ENCODE data around the gene FARSB.

Gene FARSB

DNA sequence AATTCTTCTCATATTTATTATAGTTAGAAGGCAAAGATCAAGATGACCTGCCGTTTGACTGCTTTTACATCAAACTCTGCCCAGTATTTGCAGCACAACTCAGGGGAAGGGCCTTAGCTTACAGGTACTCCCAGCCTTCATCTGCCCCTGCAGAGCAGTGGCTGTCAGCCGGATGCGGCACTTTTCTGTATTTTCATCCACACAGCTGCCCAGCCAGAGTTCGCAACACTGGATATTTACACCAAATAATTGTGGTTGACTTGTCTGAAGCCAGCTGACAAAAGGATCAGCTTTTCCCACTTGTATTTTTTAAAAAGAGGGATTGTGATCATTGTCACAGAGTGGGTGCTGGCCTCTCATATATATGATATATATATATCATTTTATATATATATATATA is 94.7 kb downstream of the FARSB start:
- no peaks in the 10 kb centered on the region for H3K36me3 ChIP-seq (ENCODE audit: control insufficient read depth, insufficient read depth, low read length)
- no peak overlapping the region for H3K9ac ChIP-seq (ENCODE audit: low read depth, low read length)
- no peak overlapping the region for H3K27ac ChIP-seq (ENCODE audit: low read depth, low read length)
- H3K27me3 ChIP-seq (ENCODE audit: control insufficient read depth, insufficient read depth, low read length) = peaks cover 3% of the 10 kb centered on the region; the same call in 1 of the 2 replicates
- H3K9me3 ChIP-seq (ENCODE audit: control insufficient read depth, insufficient read depth, low read length) = no peaks in the 10 kb centered on the region
- no peaks in the 10 kb centered on the region for H3K4me1 ChIP-seq (ENCODE audit: control insufficient read depth, insufficient read depth, low read length)
- no peak overlapping the region for H3K4me3 ChIP-seq (ENCODE audit: low read depth, low read length)

DNA sequence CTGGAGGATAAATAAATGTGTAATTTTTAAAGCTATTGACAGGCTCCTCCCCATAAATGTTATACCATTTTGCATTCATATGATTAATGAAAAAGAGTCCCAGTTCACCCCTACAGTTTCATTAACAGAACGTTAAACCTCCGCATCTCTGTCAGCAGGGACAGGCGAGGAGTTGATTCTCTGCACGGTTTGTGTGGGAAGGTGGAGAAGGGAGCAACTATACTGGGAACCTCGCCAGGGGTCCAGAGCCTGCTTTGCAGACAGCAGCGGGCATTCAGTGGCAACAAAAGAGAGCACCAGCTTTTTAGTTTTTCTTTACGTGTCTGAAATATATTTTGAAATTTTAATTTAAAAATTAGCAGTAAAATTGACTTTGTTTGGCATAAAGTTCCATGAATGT is 101.4 kb downstream of the FARSB start:
- Histone ChIP-seq H3K36me3 (ENCODE audit: control insufficient read depth, insufficient read depth, low read length) (no peaks in the 10 kb centered on the region), H3K4me3 (ENCODE audit: low read depth, low read length) (no peak overlapping the region), H3K9me3 (ENCODE audit: control insufficient read depth, insufficient read depth, low read length) (no peaks in the 10 kb centered on the region), H3K9ac (ENCODE audit: low read depth, low read length) (no peak overlapping the region), H3K4me1 (ENCODE audit: control insufficient read depth, insufficient read depth, low read length) (peaks cover 7% of the 10 kb centered on the region; the same call in 1 of the 2 replicates), H3K27me3 (ENCODE audit: control insufficient read depth, insufficient read depth, low read length) (peaks cover 3% of the 10 kb centered on the region; the same call in 1 of the 2 replicates), H3K27ac (ENCODE audit: low read depth, low read length) (no peak overlapping the region)

DNA sequence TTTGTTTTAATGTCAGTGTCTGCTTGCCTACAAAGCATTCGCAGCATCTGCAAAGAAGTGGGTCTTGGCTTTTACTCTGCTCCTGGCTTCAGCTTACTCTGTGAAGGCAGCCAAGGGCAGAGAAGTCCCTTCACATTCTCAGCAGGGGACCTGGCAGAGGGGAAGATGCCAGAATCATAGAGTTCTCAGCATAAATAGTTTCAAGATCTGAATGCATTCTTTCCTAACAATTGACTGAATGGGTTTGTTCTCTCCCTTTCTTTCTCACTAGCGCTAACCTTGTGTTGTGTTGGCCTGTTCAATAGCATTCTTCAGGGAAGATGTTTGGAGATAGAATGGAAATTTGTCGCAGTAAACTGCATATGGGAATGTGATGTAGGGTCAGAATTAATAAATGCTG is 106.9 kb downstream of the FARSB start:
- peak overlapping the region; percentile 22 for H3K27ac ChIP-seq (ENCODE audit: low read depth, low read length)

DNA sequence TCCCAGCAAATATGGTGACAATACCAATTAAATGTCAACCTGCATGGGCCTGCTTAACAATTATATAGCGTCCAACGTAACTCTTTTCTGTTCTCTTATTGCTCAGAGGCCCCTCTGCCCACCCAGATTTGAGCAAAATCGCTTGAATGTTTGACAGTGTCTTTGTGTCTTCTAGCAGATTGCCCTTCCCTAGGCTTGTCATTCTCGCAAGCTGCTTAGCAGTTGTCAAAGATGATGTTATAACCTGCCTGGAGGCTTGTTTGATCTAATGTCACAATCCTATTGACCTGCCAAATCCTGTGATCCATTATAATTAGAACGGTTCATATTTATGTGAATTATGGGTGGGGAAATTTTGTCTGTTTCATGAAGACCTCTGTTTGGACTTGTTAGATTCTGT is 108.8 kb downstream of the FARSB start:
- H3K9me3 ChIP-seq (ENCODE audit: control insufficient read depth, insufficient read depth, low read length) = no peaks in the 10 kb centered on the region
- no peak overlapping the region for H3K4me3 ChIP-seq (ENCODE audit: low read depth, low read length)
- peaks cover 24% of the 10 kb centered on the region for H3K4me1 ChIP-seq (ENCODE audit: control insufficient read depth, insufficient read depth, low read length)
- no peaks in the 10 kb centered on the region; the same call in 1 of the 2 replicates for H3K27me3 ChIP-seq (ENCODE audit: control insufficient read depth, insufficient read depth, low read length)
- no peaks in the 10 kb centered on the region for H3K36me3 ChIP-seq (ENCODE audit: control insufficient read depth, insufficient read depth, low read length)
- H3K27ac ChIP-seq (ENCODE audit: low read depth, low read length) = no peak overlapping the region
- H3K9ac ChIP-seq (ENCODE audit: low read depth, low read length) = no peak overlapping the region

More for the DNA sequence above, 106.9 kb downstream of the FARSB start:
- Histone ChIP-seq H3K9me3 (ENCODE audit: control insufficient read depth, insufficient read depth, low read length) (no peaks in the 10 kb centered on the region), H3K4me1 (ENCODE audit: control insufficient read depth, insufficient read depth, low read length) (peaks cover 25% of the 10 kb centered on the region), H3K9ac (ENCODE audit: low read depth, low read length) (no peak overlapping the region), H3K27me3 (ENCODE audit: control insufficient read depth, insufficient read depth, low read length) (no peaks in the 10 kb centered on the region; the same call in 1 of the 2 replicates), H3K36me3 (ENCODE audit: control insufficient read depth, insufficient read depth, low read length) (no peaks in the 10 kb centered on the region), H3K4me3 (ENCODE audit: low read depth, low read length) (no peak overlapping the region)

DNA sequence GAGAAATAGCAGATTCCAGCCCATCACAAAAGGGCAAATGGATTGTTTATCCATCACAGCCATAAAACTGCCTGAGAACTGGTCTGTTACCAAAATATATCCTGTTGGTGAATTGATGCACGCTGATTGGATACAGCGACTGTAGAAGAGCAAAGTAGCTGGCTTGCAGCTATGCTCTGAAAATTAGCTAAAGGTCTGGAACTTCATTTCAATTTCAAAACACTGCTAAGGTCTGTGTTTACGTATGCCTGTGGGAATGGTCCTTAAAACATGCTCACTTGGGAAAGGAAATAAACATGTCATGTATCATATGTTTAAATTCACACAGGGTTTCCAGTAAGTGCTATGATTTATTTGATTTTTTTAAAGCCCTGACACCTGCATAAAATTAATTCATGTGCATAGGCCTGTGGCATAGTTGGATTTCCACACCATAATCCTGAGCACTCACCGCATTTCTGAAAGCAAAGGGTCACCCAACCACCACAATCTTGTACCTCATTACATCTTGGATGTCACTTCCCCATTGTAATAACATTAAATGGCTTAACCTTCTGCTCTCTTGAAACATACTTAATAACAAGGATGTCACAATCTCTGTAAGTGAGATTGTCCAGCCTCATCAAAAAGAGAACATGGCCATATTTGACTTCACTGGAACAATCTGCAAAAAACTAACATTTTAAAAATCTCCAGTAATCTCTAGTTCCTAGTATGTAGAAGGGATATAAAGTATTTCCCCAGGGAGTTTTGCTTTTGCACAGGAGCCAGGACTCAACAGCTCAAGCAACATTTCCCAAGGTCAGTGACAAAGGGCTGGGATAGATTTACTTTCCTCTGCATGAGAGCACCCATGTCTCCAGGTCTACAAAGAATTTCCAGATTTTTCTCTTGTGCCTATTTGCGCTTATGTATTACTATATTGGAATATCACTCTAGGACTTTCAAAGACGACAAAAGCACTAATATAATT is 109.8 kb downstream of the FARSB start:
- Histone ChIP-seq H3K4me3 (ENCODE audit: low read depth, low read length) (no peak overlapping the region), H3K9ac (ENCODE audit: low read depth, low read length) (no peak overlapping the region), H3K36me3 (ENCODE audit: control insufficient read depth, insufficient read depth, low read length) (no peaks in the 10 kb centered on the region), H3K9me3 (ENCODE audit: control insufficient read depth, insufficient read depth, low read length) (no peaks in the 10 kb centered on the region), H3K4me1 (ENCODE audit: control insufficient read depth, insufficient read depth, low read length) (peaks cover 24% of the 10 kb centered on the region), H3K27ac (ENCODE audit: low read depth, low read length) (no peak overlapping the region), H3K27me3 (ENCODE audit: control insufficient read depth, insufficient read depth, low read length) (no peaks in the 10 kb centered on the region; the same call in 1 of the 2 replicates)

DNA sequence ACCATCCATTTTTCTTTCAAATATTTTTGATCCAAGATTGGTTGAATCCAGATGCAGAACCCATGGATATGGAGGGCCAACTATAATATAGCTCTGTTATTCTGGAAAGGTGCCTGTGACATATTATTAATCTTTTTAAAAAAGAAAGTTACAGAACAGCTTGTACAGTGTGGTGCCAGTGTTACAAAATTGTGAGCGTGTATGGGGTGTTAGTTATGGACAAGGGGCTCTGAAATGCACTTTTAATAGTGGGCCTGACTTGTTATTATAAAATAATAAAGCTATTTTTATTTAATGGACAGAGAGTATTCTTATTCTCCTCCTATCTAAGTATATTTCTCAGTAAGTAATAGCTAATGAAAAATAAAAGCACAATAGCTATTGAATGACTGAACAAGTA is 111.2 kb downstream of the FARSB start:
- no peak overlapping the region for H3K27ac ChIP-seq (ENCODE audit: low read depth, low read length)
- no peak overlapping the region for H3K4me3 ChIP-seq (ENCODE audit: low read depth, low read length)
- H3K27me3 ChIP-seq (ENCODE audit: control insufficient read depth, insufficient read depth, low read length) = no peaks in the 10 kb centered on the region
- H3K36me3 ChIP-seq (ENCODE audit: control insufficient read depth, insufficient read depth, low read length) = no peaks in the 10 kb centered on the region
- no peak overlapping the region for H3K9ac ChIP-seq (ENCODE audit: low read depth, low read length)
- peaks cover 24% of the 10 kb centered on the region for H3K4me1 ChIP-seq (ENCODE audit: control insufficient read depth, insufficient read depth, low read length)
- H3K9me3 ChIP-seq (ENCODE audit: control insufficient read depth, insufficient read depth, low read length) = no peaks in the 10 kb centered on the region

DNA sequence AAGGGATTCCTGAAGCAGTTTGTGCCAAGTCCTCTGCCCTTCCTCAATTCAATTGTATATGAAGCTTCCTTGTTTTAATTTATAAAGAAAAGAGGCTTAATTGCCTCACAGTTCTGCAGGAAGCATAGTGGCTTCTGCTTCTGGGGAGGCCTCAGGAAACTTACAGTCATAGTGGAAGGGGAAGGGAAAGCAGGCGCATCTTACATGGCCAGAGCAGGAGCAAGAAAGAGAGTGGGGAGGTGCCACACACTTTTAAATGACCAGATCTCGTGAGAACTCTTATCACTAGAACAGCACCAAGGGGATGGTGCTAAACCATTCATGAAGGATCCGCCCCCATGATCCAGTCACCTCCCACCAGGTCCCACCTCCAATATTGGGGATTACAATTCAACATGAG is 117.4 kb downstream of the FARSB start:
- H3K27me3 ChIP-seq (ENCODE audit: control insufficient read depth, insufficient read depth, low read length) = no peaks in the 10 kb centered on the region
- H3K4me3 ChIP-seq (ENCODE audit: low read depth, low read length) = no peak overlapping the region
- H3K9me3 ChIP-seq (ENCODE audit: control insufficient read depth, insufficient read depth, low read length) = no peaks in the 10 kb centered on the region

DNA sequence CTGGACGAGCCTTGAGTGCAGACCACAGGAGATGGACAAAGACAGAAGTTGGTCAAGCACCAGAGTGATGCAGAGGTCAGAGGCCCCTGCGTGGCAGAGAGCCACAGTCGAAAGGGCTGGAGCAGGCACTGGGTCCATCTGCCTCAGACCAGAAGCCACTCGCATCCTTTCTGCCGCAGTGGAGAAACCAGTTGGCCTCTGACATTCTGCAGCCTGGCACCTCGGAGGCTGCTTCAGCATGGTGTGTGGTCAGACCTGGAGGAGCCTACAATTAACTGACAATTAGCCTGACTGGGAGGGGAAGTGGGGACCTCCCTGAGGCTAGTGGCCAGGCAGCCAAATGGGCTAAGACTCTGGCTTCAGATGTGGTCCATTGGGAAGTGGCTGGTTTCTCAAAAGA is 120.4 kb downstream of the FARSB start:
- H3K9ac ChIP-seq (ENCODE audit: low read depth, low read length) = no peak overlapping the region
- H3K36me3 ChIP-seq (ENCODE audit: control insufficient read depth, insufficient read depth, low read length) = no peaks in the 10 kb centered on the region
- no peaks in the 10 kb centered on the region for H3K4me1 ChIP-seq (ENCODE audit: control insufficient read depth, insufficient read depth, low read length)
- H3K27me3 ChIP-seq (ENCODE audit: control insufficient read depth, insufficient read depth, low read length) = no peaks in the 10 kb centered on the region
- no peak overlapping the region for H3K27ac ChIP-seq (ENCODE audit: low read depth, low read length)
- no peak overlapping the region for H3K4me3 ChIP-seq (ENCODE audit: low read depth, low read length)
- H3K9me3 ChIP-seq (ENCODE audit: control insufficient read depth, insufficient read depth, low read length) = no peaks in the 10 kb centered on the region

More for the DNA sequence above, 117.4 kb downstream of the FARSB start:
- H3K27ac ChIP-seq (ENCODE audit: low read depth, low read length) = no peak overlapping the region
- H3K4me1 ChIP-seq (ENCODE audit: control insufficient read depth, insufficient read depth, low read length) = no peaks in the 10 kb centered on the region
- no peak overlapping the region for H3K9ac ChIP-seq (ENCODE audit: low read depth, low read length)
- no peaks in the 10 kb centered on the region for H3K36me3 ChIP-seq (ENCODE audit: control insufficient read depth, insufficient read depth, low read length)

DNA sequence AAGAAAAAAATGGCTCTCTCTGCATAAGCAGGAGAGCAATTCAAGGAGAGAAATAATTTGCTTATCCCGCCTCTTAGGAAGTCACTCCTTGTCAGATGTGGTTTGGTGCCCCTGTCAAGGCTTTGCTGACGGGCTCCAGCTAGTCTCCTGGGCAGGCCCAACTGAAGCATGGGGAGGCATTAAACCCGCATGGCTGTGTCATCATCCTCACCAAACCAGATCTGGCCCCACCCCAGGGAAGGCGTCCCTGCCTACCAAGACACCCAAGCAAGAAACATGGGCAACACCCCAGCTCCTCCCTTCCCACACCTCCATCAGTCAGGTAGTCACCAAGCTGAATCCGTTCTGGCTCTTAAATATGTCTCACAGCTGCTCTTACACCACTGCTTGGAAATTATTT is 123.6 kb downstream of the FARSB start:
- H3K27ac ChIP-seq (ENCODE audit: low read depth, low read length) = no peak overlapping the region
- no peak overlapping the region for H3K4me3 ChIP-seq (ENCODE audit: low read depth, low read length)
- H3K9ac ChIP-seq (ENCODE audit: low read depth, low read length) = no peak overlapping the region
- H3K27me3 ChIP-seq (ENCODE audit: control insufficient read depth, insufficient read depth, low read length) = no peaks in the 10 kb centered on the region
- no peaks in the 10 kb centered on the region for H3K36me3 ChIP-seq (ENCODE audit: control insufficient read depth, insufficient read depth, low read length)
- H3K4me1 ChIP-seq (ENCODE audit: control insufficient read depth, insufficient read depth, low read length) = no peaks in the 10 kb centered on the region
- H3K9me3 ChIP-seq (ENCODE audit: control insufficient read depth, insufficient read depth, low read length) = no peaks in the 10 kb centered on the region

DNA sequence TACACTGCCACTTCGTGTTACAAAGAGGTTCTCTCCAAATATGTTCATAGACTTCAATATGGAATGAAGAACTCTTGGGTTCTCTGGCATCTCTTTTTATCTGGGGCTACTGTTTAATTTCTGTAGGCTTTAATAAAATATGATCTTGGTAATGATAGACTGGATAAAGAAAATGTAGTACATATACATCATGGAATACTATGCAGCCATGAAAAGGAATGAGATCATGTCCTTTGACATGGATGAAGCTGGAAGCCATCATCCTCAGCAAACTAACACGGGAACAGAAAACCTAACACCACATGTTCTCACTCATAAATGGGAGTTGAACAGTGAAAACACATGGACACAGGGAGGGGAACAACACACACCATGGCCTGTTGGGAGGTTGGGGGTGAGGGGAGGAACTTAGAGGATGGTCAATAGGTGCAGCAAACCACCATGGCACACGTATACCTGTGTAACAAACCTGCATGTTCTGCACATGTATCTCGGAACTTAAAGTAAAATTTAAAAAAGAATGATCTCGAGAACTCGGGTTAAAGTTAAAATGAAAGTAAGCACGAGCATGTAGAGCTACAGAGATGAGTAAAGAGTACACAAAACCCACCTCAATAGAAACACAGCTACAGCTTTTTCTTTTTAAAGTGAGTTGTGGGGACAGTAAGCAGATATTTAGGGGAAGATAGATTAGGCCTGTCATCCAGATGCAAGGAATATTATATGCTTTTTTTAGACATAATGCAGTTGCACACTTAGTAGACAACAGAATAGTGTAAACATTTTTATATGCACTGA is 129.2 kb downstream of the FARSB start:
- Histone ChIP-seq H3K36me3 (ENCODE audit: control insufficient read depth, insufficient read depth, low read length) (no peaks in the 10 kb centered on the region), H3K4me1 (ENCODE audit: control insufficient read depth, insufficient read depth, low read length) (no peaks in the 10 kb centered on the region), H3K9ac (ENCODE audit: low read depth, low read length) (no peak overlapping the region), H3K4me3 (ENCODE audit: low read depth, low read length) (no peak overlapping the region), H3K27ac (ENCODE audit: low read depth, low read length) (no peak overlapping the region), H3K9me3 (ENCODE audit: control insufficient read depth, insufficient read depth, low read length) (no peaks in the 10 kb centered on the region), H3K27me3 (ENCODE audit: control insufficient read depth, insufficient read depth, low read length) (no peaks in the 10 kb centered on the region)

DNA sequence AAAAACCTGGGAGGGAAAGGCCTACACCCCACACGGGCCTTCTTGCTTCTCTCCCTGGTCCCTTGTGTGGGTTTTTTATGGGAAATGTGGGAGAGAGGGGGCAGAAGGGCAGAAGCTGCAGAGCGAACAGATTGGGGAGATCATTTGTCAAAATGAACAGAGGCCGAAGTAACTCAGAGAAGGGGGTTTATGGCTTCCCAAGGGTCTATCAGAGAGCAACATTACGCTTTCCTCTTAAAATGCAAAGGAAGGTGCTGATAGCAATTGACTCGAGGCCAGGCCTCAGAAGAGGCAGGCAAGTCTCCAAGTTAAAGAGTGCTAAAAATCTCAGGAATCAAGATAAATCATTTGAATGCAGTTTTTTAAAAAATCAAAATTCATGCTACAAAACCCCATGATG is 130.1 kb downstream of the FARSB start:
- H3K36me3 ChIP-seq (ENCODE audit: control insufficient read depth, insufficient read depth, low read length) = no peaks in the 10 kb centered on the region
- H3K9me3 ChIP-seq (ENCODE audit: control insufficient read depth, insufficient read depth, low read length) = no peaks in the 10 kb centered on the region
- no peaks in the 10 kb centered on the region for H3K4me1 ChIP-seq (ENCODE audit: control insufficient read depth, insufficient read depth, low read length)
- no peak overlapping the region for H3K9ac ChIP-seq (ENCODE audit: low read depth, low read length)
- H3K27ac ChIP-seq (ENCODE audit: low read depth, low read length) = no peak overlapping the region
- H3K4me3 ChIP-seq (ENCODE audit: low read depth, low read length) = no peak overlapping the region
- H3K27me3 ChIP-seq (ENCODE audit: control insufficient read depth, insufficient read depth, low read length) = no peaks in the 10 kb centered on the region
